ENCODE measurements around the gene FOXO3. TPM values are rescaled to one million over a fixed set of nuclear protein-coding genes. Genes with fewer than 3 reads are reported as not detected.

The FOXO3 gene
- total and polyA plus RNA-seq, 2 of the 8 experiments (the other 6 are each of a cell fraction or from before 2014, with no cell fraction given): 13.1 to 19.3 TPM

DNA sequence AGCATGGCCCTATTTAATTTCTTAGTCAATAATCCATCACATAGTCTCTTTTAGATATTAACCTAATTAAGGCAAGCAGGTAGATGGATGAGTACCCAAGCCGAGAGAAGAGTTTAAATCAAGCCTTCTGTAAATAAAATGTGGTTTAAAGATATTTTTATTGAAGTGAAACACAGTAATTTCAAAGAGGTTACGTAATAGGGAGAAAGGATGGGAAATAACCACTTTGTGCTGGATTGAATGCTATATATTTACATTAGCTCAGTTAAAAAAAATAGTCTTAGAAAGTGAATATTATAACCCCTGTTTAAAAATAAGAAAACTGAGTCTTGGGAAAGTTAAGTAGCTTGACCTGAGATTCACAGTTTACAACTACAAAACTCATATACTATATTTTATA is 37.0 kb upstream of the FOXO3 start (continued):
- TF ChIP-seq, protein P1, sequence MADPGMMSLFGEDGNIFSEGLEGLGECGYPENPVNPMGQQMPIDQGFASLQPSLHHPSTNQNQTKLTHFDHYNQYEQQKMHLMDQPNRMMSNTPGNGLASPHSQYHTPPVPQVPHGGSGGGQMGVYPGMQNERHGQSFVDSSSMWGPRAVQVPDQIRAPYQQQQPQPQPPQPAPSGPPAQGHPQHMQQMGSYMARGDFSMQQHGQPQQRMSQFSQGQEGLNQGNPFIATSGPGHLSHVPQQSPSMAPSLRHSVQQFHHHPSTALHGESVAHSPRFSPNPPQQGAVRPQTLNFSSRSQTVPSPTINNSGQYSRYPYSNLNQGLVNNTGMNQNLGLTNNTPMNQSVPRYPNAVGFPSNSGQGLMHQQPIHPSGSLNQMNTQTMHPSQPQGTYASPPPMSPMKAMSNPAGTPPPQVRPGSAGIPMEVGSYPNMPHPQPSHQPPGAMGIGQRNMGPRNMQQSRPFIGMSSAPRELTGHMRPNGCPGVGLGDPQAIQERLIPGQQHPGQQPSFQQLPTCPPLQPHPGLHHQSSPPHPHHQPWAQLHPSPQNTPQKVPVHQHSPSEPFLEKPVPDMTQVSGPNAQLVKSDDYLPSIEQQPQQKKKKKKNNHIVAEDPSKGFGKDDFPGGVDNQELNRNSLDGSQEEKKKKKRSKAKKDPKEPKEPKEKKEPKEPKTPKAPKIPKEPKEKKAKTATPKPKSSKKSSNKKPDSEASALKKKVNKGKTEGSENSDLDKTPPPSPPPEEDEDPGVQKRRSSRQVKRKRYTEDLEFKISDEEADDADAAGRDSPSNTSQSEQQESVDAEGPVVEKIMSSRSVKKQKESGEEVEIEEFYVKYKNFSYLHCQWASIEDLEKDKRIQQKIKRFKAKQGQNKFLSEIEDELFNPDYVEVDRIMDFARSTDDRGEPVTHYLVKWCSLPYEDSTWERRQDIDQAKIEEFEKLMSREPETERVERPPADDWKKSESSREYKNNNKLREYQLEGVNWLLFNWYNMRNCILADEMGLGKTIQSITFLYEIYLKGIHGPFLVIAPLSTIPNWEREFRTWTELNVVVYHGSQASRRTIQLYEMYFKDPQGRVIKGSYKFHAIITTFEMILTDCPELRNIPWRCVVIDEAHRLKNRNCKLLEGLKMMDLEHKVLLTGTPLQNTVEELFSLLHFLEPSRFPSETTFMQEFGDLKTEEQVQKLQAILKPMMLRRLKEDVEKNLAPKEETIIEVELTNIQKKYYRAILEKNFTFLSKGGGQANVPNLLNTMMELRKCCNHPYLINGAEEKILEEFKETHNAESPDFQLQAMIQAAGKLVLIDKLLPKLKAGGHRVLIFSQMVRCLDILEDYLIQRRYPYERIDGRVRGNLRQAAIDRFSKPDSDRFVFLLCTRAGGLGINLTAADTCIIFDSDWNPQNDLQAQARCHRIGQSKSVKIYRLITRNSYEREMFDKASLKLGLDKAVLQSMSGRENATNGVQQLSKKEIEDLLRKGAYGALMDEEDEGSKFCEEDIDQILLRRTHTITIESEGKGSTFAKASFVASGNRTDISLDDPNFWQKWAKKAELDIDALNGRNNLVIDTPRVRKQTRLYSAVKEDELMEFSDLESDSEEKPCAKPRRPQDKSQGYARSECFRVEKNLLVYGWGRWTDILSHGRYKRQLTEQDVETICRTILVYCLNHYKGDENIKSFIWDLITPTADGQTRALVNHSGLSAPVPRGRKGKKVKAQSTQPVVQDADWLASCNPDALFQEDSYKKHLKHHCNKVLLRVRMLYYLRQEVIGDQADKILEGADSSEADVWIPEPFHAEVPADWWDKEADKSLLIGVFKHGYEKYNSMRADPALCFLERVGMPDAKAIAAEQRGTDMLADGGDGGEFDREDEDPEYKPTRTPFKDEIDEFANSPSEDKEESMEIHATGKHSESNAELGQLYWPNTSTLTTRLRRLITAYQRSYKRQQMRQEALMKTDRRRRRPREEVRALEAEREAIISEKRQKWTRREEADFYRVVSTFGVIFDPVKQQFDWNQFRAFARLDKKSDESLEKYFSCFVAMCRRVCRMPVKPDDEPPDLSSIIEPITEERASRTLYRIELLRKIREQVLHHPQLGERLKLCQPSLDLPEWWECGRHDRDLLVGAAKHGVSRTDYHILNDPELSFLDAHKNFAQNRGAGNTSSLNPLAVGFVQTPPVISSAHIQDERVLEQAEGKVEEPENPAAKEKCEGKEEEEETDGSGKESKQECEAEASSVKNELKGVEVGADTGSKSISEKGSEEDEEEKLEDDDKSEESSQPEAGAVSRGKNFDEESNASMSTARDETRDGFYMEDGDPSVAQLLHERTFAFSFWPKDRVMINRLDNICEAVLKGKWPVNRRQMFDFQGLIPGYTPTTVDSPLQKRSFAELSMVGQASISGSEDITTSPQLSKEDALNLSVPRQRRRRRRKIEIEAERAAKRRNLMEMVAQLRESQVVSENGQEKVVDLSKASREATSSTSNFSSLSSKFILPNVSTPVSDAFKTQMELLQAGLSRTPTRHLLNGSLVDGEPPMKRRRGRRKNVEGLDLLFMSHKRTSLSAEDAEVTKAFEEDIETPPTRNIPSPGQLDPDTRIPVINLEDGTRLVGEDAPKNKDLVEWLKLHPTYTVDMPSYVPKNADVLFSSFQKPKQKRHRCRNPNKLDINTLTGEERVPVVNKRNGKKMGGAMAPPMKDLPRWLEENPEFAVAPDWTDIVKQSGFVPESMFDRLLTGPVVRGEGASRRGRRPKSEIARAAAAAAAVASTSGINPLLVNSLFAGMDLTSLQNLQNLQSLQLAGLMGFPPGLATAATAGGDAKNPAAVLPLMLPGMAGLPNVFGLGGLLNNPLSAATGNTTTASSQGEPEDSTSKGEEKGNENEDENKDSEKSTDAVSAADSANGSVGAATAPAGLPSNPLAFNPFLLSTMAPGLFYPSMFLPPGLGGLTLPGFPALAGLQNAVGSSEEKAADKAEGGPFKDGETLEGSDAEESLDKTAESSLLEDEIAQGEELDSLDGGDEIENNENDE (IDR thresholded peaks at IDR 0.05; ENCODE audit: insufficient replicate concordance, low read length): no peak
